Measurements from ENCODE around the gene CYP46A1.

Gene CYP46A1

DNA sequence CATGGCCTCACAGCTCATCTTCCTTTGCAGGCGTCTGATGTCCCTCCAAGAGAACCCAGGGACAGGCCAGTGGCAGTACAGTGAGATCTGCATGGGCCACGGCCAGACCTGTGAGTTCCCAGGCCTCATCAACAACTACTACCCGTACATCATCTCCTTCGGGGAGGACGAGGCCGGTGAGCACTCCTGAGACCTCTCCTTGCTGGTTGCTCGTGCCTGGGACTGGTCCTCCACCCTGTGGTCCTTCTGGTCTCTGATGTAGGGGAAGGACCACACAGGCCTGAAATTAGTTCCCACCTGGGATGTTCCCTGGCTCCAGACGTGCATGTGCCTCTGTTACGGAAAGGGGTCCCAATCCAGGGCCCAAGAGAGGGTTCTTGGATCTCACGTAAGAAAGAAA is 21.3 kb upstream of the CYP46A1 start:
- no peak overlapping the region for H3K4me3 ChIP-seq (ENCODE audit: severe bottlenecking)

DNA sequence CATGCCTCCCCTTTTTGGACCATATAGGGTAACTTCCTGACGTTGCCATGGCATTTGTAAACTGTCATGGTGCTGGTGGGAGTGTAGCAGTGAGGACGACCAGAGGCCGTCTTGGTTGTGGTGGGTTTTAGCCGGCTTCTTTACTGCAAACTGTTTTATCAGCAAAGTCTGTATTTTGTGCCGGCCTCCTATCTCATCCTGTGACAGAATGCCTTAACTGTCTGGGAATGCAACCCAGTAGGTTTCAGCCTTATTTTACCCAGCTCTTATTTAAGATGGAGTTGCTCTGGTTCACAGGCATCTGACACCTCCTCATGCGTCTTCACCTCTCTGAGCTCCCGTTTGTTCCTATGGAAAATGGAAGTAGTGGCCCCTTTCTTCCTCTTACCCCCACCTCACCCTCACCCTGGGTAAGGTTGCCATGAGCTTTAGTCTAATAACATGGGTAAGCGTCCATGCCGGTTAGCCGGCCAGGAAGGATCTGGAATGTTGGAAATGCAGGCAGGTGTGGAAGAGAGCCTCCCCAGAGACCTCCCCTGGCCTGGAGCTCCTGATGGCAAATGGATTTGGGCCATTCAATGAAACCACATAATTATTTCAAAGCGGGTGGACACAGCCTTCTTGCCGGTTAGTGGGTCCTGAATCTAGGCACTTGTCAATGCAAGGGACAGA is 20.6 kb upstream of the CYP46A1 start:
- TF ChIP-seq, protein P1, sequence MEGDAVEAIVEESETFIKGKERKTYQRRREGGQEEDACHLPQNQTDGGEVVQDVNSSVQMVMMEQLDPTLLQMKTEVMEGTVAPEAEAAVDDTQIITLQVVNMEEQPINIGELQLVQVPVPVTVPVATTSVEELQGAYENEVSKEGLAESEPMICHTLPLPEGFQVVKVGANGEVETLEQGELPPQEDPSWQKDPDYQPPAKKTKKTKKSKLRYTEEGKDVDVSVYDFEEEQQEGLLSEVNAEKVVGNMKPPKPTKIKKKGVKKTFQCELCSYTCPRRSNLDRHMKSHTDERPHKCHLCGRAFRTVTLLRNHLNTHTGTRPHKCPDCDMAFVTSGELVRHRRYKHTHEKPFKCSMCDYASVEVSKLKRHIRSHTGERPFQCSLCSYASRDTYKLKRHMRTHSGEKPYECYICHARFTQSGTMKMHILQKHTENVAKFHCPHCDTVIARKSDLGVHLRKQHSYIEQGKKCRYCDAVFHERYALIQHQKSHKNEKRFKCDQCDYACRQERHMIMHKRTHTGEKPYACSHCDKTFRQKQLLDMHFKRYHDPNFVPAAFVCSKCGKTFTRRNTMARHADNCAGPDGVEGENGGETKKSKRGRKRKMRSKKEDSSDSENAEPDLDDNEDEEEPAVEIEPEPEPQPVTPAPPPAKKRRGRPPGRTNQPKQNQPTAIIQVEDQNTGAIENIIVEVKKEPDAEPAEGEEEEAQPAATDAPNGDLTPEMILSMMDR (IDR thresholded peaks at IDR 0.05; ENCODE audit: poor library complexity, severe bottlenecking), result no peak
- Histone ChIP-seq H3K27ac (ENCODE audit: poor library complexity, severe bottlenecking) (no peak overlapping the region), H3K4me1 (ENCODE audit: insufficient read depth, poor library complexity, severe bottlenecking) (no peaks in the 10 kb centered on the region), H3K27me3 (ENCODE audit: insufficient read depth, poor library complexity, severe bottlenecking) (peaks cover 28% of the 10 kb centered on the region), H3K4me3 (ENCODE audit: severe bottlenecking) (no peak overlapping the region), H3K36me3 (ENCODE audit: low read depth) (no peaks in the 10 kb centered on the region), H3K9me3 (ENCODE audit: severe bottlenecking) (no peaks in the 10 kb centered on the region)
- no peak for ATAC-seq (ENCODE audit: low read depth)
- DNase-seq (ENCODE audit: low spot score), result no peak

More for the DNA sequence above, 21.3 kb upstream of the CYP46A1 start:
- Histone ChIP-seq H3K27ac (ENCODE audit: poor library complexity, severe bottlenecking) (no peak overlapping the region), H3K4me1 (ENCODE audit: insufficient read depth, poor library complexity, severe bottlenecking) (no peaks in the 10 kb centered on the region), H3K9me3 (ENCODE audit: severe bottlenecking) (no peaks in the 10 kb centered on the region), H3K27me3 (ENCODE audit: insufficient read depth, poor library complexity, severe bottlenecking) (peaks cover 35% of the 10 kb centered on the region), H3K36me3 (ENCODE audit: low read depth) (no peaks in the 10 kb centered on the region)
- TF ChIP-seq, protein P1 (IDR thresholded peaks at IDR 0.05; ENCODE audit: poor library complexity, severe bottlenecking), result no peak
- ATAC-seq (ENCODE audit: low read depth) (no peak), DNase-seq (ENCODE audit: low spot score) (no peak)

DNA sequence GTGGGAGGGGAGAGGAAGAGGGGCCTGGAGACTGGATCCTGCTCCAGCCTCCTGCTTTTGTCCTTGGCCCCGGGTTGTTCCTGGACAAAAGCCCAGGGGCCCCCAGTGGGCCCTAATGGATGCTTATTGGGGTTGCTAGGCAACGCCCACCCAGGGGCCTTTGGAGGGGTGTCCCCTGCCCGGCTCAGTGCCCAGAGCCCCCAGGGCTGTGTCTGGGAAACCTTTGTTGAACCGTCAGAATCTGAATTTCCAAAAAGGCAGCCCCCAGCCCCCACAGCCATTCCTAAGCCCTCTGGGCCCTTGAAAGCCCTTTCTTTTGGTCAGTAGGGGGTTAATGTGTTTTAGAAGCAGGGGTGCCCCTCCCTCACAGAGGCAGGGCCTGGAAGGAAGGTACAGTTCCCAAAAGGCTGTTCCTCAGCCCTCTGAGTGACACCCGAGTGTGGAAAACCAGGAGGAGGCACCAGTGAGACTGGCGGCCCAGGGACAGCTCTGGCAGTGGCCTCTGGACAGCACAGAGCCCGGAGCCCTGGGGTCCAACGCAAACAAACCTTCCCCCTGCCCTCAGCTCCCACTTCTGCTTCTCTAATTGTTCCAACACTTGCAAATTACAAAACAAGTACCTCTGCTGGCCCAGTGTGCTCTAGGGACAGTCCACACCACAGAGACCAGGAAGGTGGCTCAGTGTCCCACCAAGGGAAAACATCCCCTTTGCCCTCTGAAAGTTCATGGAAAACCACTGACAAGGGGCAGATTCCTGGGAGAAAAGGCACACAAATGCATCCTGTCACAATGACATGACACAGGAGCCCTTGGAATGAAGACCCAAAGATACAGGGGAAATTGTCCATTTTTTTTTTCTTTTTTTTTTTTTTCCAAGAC is 19.8 kb upstream of the CYP46A1 start:
- H3K27ac ChIP-seq (ENCODE audit: poor library complexity, severe bottlenecking), result no peak overlapping the region
- TF ChIP-seq, protein P1 (IDR thresholded peaks at IDR 0.05; ENCODE audit: poor library complexity, severe bottlenecking), result no peak
- H3K4me3 ChIP-seq (ENCODE audit: severe bottlenecking), result no peak overlapping the region
- peaks cover 20% of the 10 kb centered on the region for H3K27me3 ChIP-seq (ENCODE audit: insufficient read depth, poor library complexity, severe bottlenecking)
- H3K9me3 ChIP-seq (ENCODE audit: severe bottlenecking), result no peaks in the 10 kb centered on the region
- H3K4me1 ChIP-seq (ENCODE audit: insufficient read depth, poor library complexity, severe bottlenecking), result no peaks in the 10 kb centered on the region
- ATAC-seq (ENCODE audit: low read depth), result no peak
- no peak for DNase-seq (ENCODE audit: low spot score)
- no peaks in the 10 kb centered on the region for H3K36me3 ChIP-seq (ENCODE audit: low read depth)

DNA sequence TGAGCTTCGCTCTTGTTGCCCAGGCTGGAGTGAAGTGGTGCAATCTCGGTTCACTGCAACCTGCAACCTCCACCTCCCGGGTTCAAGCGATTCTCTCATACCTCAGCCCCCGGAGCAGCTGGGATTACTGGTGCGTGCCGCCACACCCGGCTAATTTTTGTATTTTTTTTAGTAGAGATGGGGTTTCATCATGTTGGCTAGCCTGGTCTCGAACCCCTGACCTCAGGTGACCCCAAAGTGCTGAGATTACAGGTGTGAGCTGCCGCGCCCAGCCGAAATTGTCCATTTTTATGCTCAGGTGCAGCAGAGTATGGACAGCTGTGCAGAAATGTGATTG is 19.2 kb upstream of the CYP46A1 start:
- no peaks in the 10 kb centered on the region for H3K4me1 ChIP-seq (ENCODE audit: insufficient read depth, poor library complexity, severe bottlenecking)
- DNase-seq (ENCODE audit: low spot score), result no peak
- H3K36me3 ChIP-seq (ENCODE audit: low read depth), result no peaks in the 10 kb centered on the region
- TF ChIP-seq, protein P1 (IDR thresholded peaks at IDR 0.05; ENCODE audit: poor library complexity, severe bottlenecking), result no peak
- H3K27ac ChIP-seq (ENCODE audit: poor library complexity, severe bottlenecking), result no peak overlapping the region
- H3K9me3 ChIP-seq (ENCODE audit: severe bottlenecking), result no peaks in the 10 kb centered on the region
- H3K4me3 ChIP-seq (ENCODE audit: severe bottlenecking), result no peak overlapping the region
- peaks cover 16% of the 10 kb centered on the region for H3K27me3 ChIP-seq (ENCODE audit: insufficient read depth, poor library complexity, severe bottlenecking)
- ATAC-seq (ENCODE audit: low read depth), result no peak

DNA sequence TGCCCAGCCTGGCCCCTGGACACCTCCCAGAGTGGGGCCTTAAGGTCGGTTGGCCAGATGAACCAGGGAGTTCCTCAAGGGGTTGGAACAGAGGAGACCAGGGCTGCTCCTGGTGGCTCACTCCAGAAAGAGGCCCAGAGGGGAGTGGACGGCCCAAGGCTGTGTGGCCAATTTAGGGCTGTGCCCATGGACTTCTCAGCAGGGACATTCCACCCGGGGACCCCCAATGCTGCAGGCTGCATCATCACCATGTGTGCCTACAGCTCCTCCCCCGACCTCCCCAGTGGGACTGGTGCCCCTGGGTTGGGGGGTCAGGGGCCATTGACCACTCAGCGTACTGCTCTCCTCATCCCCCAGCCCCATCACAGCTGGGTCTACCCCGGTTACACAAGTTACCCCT is 17.6 kb upstream of the CYP46A1 start:
- peaks cover 1% of the 10 kb centered on the region for H3K27me3 ChIP-seq (ENCODE audit: insufficient read depth, poor library complexity, severe bottlenecking)
- no peak overlapping the region for H3K27ac ChIP-seq (ENCODE audit: poor library complexity, severe bottlenecking)
- no peaks in the 10 kb centered on the region for H3K9me3 ChIP-seq (ENCODE audit: severe bottlenecking)
- TF ChIP-seq, protein P1 (IDR thresholded peaks at IDR 0.05; ENCODE audit: poor library complexity, severe bottlenecking), result no peak
- ATAC-seq (ENCODE audit: low read depth), result no peak
- no peaks in the 10 kb centered on the region for H3K36me3 ChIP-seq (ENCODE audit: low read depth)
- DNase-seq (ENCODE audit: low spot score), result no peak
- H3K4me1 ChIP-seq (ENCODE audit: insufficient read depth, poor library complexity, severe bottlenecking), result no peaks in the 10 kb centered on the region
- no peak overlapping the region for H3K4me3 ChIP-seq (ENCODE audit: severe bottlenecking)
